ENCODE data around the gene SCN8A.

GRCh38 chr12:51598156-51598555 lies 7.1 kb downstream of the SCN8A start:
- TF ChIP-seq, protein P1, sequence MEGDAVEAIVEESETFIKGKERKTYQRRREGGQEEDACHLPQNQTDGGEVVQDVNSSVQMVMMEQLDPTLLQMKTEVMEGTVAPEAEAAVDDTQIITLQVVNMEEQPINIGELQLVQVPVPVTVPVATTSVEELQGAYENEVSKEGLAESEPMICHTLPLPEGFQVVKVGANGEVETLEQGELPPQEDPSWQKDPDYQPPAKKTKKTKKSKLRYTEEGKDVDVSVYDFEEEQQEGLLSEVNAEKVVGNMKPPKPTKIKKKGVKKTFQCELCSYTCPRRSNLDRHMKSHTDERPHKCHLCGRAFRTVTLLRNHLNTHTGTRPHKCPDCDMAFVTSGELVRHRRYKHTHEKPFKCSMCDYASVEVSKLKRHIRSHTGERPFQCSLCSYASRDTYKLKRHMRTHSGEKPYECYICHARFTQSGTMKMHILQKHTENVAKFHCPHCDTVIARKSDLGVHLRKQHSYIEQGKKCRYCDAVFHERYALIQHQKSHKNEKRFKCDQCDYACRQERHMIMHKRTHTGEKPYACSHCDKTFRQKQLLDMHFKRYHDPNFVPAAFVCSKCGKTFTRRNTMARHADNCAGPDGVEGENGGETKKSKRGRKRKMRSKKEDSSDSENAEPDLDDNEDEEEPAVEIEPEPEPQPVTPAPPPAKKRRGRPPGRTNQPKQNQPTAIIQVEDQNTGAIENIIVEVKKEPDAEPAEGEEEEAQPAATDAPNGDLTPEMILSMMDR (IDR thresholded peaks at IDR 0.05): no peak
- no peak for TF ChIP-seq POLR2A (IDR thresholded peaks at IDR 0.05)

Measured in breast epithelium (tissue), 3 donors.